Measurements from ENCODE around the gene NEBL.

DNA sequence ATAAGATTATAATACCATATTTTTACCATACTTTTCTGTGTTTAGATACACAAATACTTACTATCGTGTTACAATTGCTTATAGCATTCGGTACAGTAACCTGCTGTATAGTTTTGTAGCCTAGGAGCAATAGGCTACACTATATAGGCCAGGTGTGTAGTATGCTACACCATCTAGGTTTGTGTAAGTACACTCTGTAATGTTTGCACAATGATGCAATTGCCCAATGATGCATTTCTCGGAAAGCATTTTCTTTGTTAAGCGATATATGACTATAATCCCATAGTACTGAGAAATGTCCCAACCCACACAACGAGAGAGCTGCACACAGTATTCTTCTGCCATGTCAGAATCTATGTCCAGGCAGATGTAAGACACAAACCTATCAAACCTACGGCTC is 160.0 kb downstream of the NEBL start:
- TF ChIP-seq, protein P1, sequence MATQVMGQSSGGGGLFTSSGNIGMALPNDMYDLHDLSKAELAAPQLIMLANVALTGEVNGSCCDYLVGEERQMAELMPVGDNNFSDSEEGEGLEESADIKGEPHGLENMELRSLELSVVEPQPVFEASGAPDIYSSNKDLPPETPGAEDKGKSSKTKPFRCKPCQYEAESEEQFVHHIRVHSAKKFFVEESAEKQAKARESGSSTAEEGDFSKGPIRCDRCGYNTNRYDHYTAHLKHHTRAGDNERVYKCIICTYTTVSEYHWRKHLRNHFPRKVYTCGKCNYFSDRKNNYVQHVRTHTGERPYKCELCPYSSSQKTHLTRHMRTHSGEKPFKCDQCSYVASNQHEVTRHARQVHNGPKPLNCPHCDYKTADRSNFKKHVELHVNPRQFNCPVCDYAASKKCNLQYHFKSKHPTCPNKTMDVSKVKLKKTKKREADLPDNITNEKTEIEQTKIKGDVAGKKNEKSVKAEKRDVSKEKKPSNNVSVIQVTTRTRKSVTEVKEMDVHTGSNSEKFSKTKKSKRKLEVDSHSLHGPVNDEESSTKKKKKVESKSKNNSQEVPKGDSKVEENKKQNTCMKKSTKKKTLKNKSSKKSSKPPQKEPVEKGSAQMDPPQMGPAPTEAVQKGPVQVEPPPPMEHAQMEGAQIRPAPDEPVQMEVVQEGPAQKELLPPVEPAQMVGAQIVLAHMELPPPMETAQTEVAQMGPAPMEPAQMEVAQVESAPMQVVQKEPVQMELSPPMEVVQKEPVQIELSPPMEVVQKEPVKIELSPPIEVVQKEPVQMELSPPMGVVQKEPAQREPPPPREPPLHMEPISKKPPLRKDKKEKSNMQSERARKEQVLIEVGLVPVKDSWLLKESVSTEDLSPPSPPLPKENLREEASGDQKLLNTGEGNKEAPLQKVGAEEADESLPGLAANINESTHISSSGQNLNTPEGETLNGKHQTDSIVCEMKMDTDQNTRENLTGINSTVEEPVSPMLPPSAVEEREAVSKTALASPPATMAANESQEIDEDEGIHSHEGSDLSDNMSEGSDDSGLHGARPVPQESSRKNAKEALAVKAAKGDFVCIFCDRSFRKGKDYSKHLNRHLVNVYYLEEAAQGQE (IDR thresholded peaks at IDR 0.05; ENCODE audit: low read depth) = no peak
- TF ChIP-seq POLR2A (IDR thresholded peaks at IDR 0.05; ENCODE audit: borderline replicate concordance, extremely low read depth, insufficient read depth, insufficient read length) = no peak
- TF ChIP-seq, protein P2, sequence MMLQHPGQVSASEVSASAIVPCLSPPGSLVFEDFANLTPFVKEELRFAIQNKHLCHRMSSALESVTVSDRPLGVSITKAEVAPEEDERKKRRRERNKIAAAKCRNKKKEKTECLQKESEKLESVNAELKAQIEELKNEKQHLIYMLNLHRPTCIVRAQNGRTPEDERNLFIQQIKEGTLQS (IDR thresholded peaks at IDR 0.05) = no peak
- TF ChIP-seq, protein P3, sequence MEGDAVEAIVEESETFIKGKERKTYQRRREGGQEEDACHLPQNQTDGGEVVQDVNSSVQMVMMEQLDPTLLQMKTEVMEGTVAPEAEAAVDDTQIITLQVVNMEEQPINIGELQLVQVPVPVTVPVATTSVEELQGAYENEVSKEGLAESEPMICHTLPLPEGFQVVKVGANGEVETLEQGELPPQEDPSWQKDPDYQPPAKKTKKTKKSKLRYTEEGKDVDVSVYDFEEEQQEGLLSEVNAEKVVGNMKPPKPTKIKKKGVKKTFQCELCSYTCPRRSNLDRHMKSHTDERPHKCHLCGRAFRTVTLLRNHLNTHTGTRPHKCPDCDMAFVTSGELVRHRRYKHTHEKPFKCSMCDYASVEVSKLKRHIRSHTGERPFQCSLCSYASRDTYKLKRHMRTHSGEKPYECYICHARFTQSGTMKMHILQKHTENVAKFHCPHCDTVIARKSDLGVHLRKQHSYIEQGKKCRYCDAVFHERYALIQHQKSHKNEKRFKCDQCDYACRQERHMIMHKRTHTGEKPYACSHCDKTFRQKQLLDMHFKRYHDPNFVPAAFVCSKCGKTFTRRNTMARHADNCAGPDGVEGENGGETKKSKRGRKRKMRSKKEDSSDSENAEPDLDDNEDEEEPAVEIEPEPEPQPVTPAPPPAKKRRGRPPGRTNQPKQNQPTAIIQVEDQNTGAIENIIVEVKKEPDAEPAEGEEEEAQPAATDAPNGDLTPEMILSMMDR (IDR thresholded peaks at IDR 0.05 in 2 of 3, conservative IDR thresholded peaks at IDR 0.05 in 1 of 3; ENCODE audit: borderline replicate concordance in 1 of 3, insufficient read depth in 1 of 3, low read depth in 2 of 3, low read length in 2 of 3) = no peak
- TF ChIP-seq EZH2 (IDR thresholded peaks at IDR 0.05) = no peak
- no peak for TF ChIP-seq ZNF274 (IDR thresholded peaks at IDR 0.05; ENCODE audit: low read depth, low read length)
- TF ChIP-seq, protein P4, sequence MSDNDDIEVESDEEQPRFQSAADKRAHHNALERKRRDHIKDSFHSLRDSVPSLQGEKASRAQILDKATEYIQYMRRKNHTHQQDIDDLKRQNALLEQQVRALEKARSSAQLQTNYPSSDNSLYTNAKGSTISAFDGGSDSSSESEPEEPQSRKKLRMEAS (IDR thresholded peaks at IDR 0.05) = no peak
- no peak for TF ChIP-seq EZH2phosphoT487 (IDR thresholded peaks at IDR 0.05; ENCODE audit: borderline replicate concordance)
- TF ChIP-seq SP1 (IDR thresholded peaks at IDR 0.05; ENCODE audit: low read depth) = no peak
- no peak for TF ChIP-seq CBX3 (IDR thresholded peaks at IDR 0.05; ENCODE audit: low read depth)
- no peak for TF ChIP-seq POLR2AphosphoS5 (IDR thresholded peaks at IDR 0.05; ENCODE audit: low read depth, low read length)
- no peak for TF ChIP-seq CEBPB (IDR thresholded peaks at IDR 0.05; ENCODE audit: low read depth)
- TF ChIP-seq EGR1 (IDR thresholded peaks at IDR 0.05; ENCODE audit: low read depth) = no peak

Data from HCT116 (cell line).